GM19372 (cell line): ENCODE data around the gene CAMKK1.

Experiments
- ATAC-seq: cut with Tn5 transposase; IDR thresholded peaks from one replicate; pipeline ENCODE4 v1.9.1; 2021; ENCODE audit warnings: mild to moderate bottlenecking, low read depth, moderate library complexity; ENCODE audit not compliant: unreplicated experiment

Gene CAMKK1

DNA sequence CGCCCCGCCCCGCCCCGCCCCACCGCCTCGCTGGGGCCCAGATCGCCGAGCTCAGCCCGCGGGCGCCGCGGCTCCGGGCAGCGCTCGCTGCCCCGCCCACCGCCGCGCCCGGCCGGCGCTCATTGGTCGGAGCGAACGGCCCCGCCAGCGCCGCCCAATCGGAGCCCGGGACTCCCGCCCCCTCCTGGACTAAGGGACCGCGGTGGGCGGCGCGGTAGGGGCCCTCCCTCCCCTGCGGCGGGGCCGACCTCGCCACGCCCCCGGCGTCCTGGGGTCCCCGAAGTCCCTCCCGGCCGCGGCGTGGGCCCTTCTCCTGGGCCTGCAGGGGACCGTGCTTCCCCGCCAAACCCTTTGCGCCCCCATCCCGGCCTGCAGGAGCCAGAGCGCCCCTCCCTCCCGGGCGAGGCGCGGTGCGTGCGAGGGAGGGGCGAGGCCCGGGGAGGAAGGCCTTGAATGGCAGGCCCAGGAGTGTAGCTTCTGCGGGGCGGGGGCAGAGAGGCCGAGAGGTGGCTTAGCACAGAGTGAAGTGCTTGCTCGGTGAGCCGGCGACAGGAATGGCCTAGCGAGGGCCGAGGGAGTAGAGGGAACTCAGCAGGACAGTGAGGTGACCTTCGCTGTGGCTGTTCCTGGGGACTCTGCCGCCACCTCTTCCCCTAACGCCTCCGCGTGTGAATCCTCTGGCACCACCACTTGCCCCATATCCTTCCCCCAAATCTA, at the start of gene CAMKK1:
Gene CAMKK1, minus strand, starts transcription at position 51 of the 717 bp plus-strand sequence. CDS start 7,366 bp downstream, outside the sequence.
- peak; percentile 80 for ATAC-seq

GRCh38 chr17:3940965-3941698, 48.3 kb upstream of the CAMKK1 start:
- no peak for ATAC-seq

GRCh38 chr17:3937359-3937758, 44.5 kb upstream of the CAMKK1 start:
- no peak for ATAC-seq

GRCh38 chr17:3935825-3936355, 43.0 kb upstream of the CAMKK1 start:
- no peak for ATAC-seq

GRCh38 chr17:3935140-3935542, 42.3 kb upstream of the CAMKK1 start:
- no peak for ATAC-seq

DNA sequence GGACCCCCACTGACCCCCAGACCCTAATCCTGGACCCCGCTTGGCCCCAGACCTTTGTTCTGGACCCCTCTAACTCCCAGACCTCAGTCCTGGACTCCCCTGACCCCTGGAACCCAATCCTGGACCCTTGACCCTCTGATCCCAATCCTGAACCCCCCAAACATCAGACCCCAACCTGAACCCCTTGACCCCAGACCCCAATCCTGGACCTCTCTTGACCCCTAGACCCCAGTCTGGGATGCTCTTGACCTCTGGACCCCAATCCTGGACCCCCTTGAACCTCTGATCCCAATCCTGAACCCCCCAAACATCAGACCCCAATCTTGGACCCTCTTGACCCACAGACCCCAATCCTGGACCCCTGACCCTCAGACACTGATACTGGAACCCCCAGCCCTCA, 36.9 kb upstream of the CAMKK1 start:
- no peak for ATAC-seq

DNA sequence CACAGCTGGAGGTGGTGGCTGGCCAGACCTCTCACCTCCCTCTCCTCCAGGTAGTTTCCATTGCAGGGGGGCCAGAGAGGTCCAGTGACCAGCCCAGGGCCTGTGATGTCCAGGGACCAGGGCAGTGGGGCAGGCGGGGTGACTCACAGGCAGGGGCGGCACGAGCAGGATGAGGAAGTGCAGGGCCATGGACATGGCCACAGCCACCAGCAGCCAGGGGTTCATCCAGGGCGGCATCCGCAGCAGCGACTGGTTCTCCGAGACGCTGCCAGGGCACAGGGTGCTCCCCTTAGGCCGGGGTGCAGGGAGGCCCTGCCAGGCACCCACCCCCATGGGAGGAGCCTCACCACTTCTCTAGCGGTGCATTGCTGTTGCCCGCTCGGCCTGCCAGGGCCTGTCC, 36.3 kb upstream of the CAMKK1 start:
- ATAC-seq, result no peak

GRCh38 chr17:3928406-3928805, 35.6 kb upstream of the CAMKK1 start:
- ATAC-seq, result no peak

GRCh38 chr17:3927628-3928340, 34.9 kb upstream of the CAMKK1 start:
- ATAC-seq, result no peak

GRCh38 chr17:3926860-3927627, 34.2 kb upstream of the CAMKK1 start:
- ATAC-seq, result no peak

DNA sequence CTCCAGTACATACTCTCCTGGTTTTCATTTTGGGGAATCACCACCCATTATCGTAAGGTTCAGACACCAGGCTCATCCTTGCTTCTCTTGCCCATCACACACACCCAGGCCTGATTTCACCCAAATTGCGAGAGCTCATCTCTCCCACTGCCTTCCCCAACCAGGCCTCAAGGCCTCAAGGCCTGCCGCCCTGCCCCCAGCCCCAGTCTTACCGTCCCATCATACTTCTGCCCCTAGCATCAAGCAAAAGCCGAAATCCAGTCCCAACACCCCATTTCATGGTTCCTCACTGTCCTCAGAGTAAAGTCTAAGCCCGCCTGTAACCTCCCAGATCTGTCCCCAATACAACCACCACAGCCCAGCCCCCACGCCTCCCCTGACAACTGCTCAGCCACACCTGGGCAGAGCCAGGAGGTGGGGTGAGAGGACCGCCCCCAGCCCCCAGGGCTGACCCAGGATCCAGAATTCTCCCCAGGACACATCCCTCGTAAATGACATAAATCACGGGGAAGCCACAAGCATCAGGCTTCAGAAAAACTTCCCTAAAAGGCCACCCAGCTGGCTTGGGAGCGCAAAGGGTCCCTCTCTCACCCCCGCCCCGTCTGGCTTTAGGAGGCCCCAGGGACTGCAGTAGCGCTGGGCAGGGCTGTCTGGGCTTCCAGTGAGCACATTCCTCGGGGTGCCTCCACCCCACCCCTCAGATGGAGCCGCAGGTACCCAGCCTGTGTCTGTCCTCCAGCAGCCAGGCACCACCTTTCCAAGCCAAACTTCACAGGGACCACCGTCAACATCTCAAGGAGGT, 33.0 kb upstream of the CAMKK1 start:
- no peak for ATAC-seq

DNA sequence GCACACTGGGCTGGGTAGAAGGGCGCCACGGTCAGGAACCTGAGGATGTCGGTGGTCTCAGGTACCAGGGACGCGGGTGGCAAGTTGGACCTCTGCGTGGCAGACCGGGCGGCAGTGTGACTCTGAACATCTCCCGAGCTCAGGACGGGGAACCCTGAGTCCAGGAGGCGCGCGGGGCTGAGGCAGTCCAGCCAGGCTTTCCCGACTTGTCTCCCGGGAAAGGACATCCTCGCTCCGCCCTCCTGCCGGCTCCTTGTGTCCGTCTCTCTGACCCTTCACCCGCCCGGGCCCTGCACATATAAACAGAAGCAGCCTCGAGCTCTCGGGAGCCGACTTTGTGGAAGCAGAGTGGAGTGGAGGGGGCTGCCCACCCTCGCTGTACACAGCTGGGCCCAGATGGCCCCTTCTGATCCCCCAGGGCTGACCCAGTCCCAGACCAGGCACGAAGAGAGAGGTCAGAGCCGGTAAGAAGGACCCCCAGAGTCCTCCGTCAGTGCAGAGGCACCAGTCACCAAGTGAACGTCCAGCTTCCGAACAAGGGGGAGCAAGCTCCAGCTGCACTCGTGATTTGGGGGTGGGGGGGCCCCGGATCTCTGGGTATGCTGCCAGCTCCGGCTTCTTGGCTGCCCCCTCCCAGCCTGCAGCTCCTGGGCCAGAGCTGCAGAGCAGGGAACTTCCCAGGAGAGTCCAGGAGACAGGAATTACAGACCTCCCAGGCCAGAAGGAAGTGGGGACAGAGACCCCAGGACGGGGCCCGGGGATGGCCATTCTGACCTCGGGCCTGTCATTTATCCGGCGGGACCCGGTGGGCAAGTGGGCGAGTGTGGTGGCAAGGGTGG, 31.9 kb upstream of the CAMKK1 start:
- ATAC-seq, result no peak

- no peak for ATAC-seq
These were observed 30.8 kb upstream of the CAMKK1 start for GRCh38 chr17:3923466-3924190.

DNA sequence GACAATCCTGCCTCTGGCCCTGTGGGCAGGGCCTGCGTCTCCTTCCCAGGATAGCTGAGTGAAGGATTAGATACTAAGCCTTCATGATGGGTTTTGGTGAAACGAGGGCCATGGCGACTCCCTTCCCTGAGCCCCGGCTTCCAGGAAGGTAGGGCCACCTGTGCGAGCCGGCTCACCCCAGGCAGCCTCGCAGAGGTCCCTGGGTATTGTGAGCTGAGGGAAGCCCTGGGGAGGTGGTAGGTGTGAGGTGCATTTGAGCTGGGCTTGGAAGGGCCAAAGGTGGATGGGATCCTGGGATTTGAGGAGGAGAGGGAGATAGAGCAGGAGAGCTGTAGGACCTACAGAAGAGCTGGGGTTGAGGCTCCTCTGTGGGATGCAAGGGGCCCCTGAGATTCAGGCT, 29.9 kb upstream of the CAMKK1 start:
- ATAC-seq, result no peak

DNA sequence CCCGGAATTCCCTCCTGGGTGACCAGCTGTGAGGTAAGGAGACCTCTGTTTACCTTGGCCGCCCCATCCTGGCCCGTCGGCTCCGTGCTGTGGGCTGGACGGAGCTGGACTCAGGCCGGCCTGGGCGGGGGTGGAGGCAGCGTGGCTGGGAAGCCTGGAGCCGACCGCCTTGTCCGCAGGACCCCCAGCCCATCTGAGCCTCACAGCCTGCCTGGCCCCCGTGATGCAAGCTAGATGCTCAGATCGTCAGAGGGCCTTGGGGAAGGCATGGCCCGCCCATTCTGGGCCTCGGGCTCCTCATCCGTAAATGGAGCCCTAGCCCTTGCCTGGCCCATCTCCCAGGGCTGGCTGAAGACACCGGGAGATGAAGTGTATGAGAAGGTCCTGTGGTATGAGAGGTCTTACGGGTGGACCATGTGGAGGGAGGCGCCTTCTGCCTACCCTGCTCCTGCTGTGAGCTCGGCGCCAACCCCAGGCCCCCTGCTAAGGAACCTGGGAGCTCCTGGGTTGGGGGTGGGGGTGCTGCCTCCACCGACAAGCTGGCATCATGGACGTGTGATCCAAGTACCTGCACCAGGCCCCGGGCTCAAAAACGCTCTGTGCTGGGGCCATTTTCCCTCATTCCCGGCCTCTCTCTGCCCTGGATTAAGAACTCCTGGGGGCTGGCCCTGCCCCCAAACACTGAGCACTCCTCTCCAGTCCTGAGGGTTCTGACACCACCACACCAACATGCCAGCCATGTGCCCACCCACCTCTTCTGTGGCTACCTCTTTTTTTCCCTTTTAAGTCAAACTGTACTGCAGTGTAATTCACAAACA, 28.9 kb upstream of the CAMKK1 start:
- no peak for ATAC-seq

- no peak for ATAC-seq
These were observed 28.2 kb upstream of the CAMKK1 start for GRCh38 chr17:3921006-3921405.

DNA sequence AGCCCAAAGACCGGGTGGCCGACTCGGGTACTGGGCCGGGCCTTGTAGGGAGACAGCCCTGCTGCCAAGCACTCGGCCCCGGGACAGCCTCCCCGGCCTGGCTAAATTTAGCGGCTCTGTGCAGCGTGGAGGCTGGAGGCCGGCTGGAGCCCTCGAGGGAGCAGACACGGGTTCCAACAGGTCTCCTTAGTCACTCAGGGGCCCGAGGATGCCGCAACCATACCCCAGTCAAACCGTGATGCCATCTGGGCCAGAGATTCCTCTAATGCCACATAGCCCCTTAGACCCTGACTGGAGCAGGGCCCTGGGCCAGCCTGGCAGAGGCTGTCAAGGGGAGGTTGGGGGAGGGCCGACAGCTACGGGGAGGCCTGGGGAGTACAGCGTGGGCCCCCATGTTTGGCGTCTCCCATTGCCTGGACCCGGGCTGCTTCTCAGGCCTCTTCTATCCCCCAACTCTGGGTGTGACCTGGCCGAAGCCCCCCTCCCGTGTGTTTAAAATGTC, 26.3 kb upstream of the CAMKK1 start:
- no peak for ATAC-seq
